Ishikawa (cell line): ENCODE results near the gene C17orf50.

Experiments used
- CEBPB ChIP-seq: IDR thresholded peaks from 2 replicates; pipeline ENCODE4 v1.6.1; 2012
- CREB1 ChIP-seq: IDR thresholded peaks from 2 replicates; pipeline ENCODE4 v1.6.1; 2012; ENCODE audit warnings: low read depth
- EGR1 ChIP-seq: IDR thresholded peaks from 2 replicates; pipeline ENCODE4 v1.6.1; 2012
- EP300 ChIP-seq: IDR thresholded peaks from 2 replicates; pipeline ENCODE4 v1.6.1; 2012; ENCODE audit warnings: borderline replicate concordance
- FOXM1 ChIP-seq: IDR thresholded peaks from 2 replicates; pipeline ENCODE4 v1.6.1; 2012; ENCODE audit warnings: low read depth, borderline replicate concordance
- MAX ChIP-seq: IDR thresholded peaks from 2 replicates; pipeline ENCODE4 v1.6.1; 2012
- NFIC ChIP-seq: IDR thresholded peaks from 2 replicates; pipeline ENCODE4 v1.6.1; 2012
- RAD21 ChIP-seq: IDR thresholded peaks from 2 replicates; pipeline ENCODE4 v1.6.1; 2012; ENCODE audit warnings: low read depth
- REST ChIP-seq: IDR thresholded peaks from 2 replicates; pipeline ENCODE4 v1.6.1; 2012; ENCODE audit warnings: low read depth, mild to moderate bottlenecking
- TAF1 ChIP-seq: IDR thresholded peaks from 2 replicates; pipeline ENCODE4 v1.6.1; 2012; ENCODE audit warnings: low read depth, mild to moderate bottlenecking
- TCF12 ChIP-seq: IDR thresholded peaks from 2 replicates; pipeline ENCODE4 v1.6.1; 2012; ENCODE audit warnings: low read depth
- TEAD4 ChIP-seq: IDR thresholded peaks from 2 replicates; pipeline ENCODE4 v1.6.1; 2012
- USF1 ChIP-seq: IDR thresholded peaks from 2 replicates; pipeline ENCODE4 v1.6.1; 2012
- YY1 ChIP-seq: IDR thresholded peaks from 2 replicates; pipeline ENCODE4 v1.6.1; 2012; ENCODE audit warnings: low read depth
- ZBTB7A ChIP-seq: IDR thresholded peaks from 2 replicates; pipeline ENCODE4 v1.6.1; 2012; ENCODE audit warnings: low read depth

The C17orf50 gene

GRCh38 chr17:35717475-35717874, 43.2 kb upstream of the C17orf50 start:
- no peak for TF ChIP-seq FOXM1
- no peak for TF ChIP-seq NFIC
- no peak for TF ChIP-seq REST
- TF ChIP-seq TAF1 = no peak
- TF ChIP-seq TEAD4 = no peak
- TF ChIP-seq MAX = no peak
- no peak for TF ChIP-seq CREB1
- TF ChIP-seq ZBTB7A = no peak
- TF ChIP-seq EP300 = no peak
- no peak for TF ChIP-seq RAD21
- no peak for TF ChIP-seq USF1
- no peak for TF ChIP-seq CEBPB
- no peak for TF ChIP-seq EGR1
- TF ChIP-seq YY1 = no peak
- no peak for TF ChIP-seq TCF12

- TF ChIP-seq MAX (no peak), FOXM1 (no peak), ZBTB7A (no peak), CREB1 (no peak), USF1 (no peak), RAD21 (no peak), EP300 (no peak), TEAD4 (no peak), TAF1 (no peak), EGR1 (no peak), CEBPB (no peak), NFIC (no peak), TCF12 (no peak), REST (no peak), YY1 (no peak)
Measured at GRCh38 chr17:35723735-35724134, 37.0 kb upstream of the C17orf50 start.

- TF ChIP-seq MAX = no peak
- no peak for TF ChIP-seq CEBPB
- TF ChIP-seq TCF12 = no peak
- no peak for TF ChIP-seq TAF1
- no peak for TF ChIP-seq REST
- TF ChIP-seq YY1 = no peak
- no peak for TF ChIP-seq CREB1
- no peak for TF ChIP-seq USF1
- no peak for TF ChIP-seq ZBTB7A
- no peak for TF ChIP-seq TEAD4
- no peak for TF ChIP-seq EP300
- no peak for TF ChIP-seq EGR1
- TF ChIP-seq RAD21 = no peak
Measured at GRCh38 chr17:35725058-35725457, 35.6 kb upstream of the C17orf50 start.

GRCh38 chr17:35725802-35726126, 34.9 kb upstream of the C17orf50 start:
- TF ChIP-seq YY1 (no peak), REST (no peak), MAX (no peak), RAD21 (no peak), TEAD4 (no peak), ZBTB7A (no peak), CEBPB (no peak), USF1 (no peak), NFIC (no peak), TAF1 (no peak), TCF12 (no peak), EP300 (no peak), FOXM1 (no peak), CREB1 (no peak), EGR1 (no peak)
